HepG2 (cell line): Measurements from ENCODE around the gene RPP14. TPM values are rescaled to one million over a fixed set of nuclear protein-coding genes. Genes with fewer than 3 reads are reported as not detected.

Source experiments
- ATM ChIP-seq: fragments of 450-650 bp; IDR thresholded peaks from 2 replicates; pipeline ENCODE4 v1.7.1; 2017; ENCODE audit warnings: mild to moderate bottlenecking, borderline replicate concordance
- BHLHE40 ChIP-seq: IDR thresholded peaks from 2 replicates; pipeline ENCODE4 v1.6.1; 2011; ENCODE audit warnings: low read length, improper control_type of control experiment
- CBX2 ChIP-seq, 2 experiments: fragments of 200-600 bp in 1 of 2; sonication (generic); formaldehyde crosslinking in 1 of 2; IDR thresholded peaks; 2 replicates each; pipeline versions ENCODE4 v1.7.0 to v1.8.1; 2018 to 2022; ENCODE audit warnings: low read depth in 2 of 2, low read length in 1 of 2, mild to moderate bottlenecking in 1 of 2, missing genetic modification reagents in 1 of 2
- FOXA3 ChIP-seq: IDR thresholded peaks from 2 replicates; pipeline ENCODE4 v1.6.1; 2016; ENCODE audit warnings: missing genetic modification reagents, missing compliant biosample characterization
- GABPA ChIP-seq, 2 experiments: IDR thresholded peaks; 2 replicates each; pipeline ENCODE4 v1.6.1; 2011 to 2016; ENCODE audit warnings: low read depth in 2 of 2, low read length in 1 of 2, missing biosample characterization in 1 of 2, missing genetic modification characterization in 1 of 2
- HDAC2 ChIP-seq: sonication (generic); formaldehyde crosslinking; IDR thresholded peaks from 2 replicates; pipeline ENCODE4 v1.4.0; 2020; ENCODE audit warnings: missing genetic modification reagents
- HOXA3 ChIP-seq: sonication (generic); formaldehyde crosslinking; IDR thresholded peaks from 2 replicates; pipeline ENCODE4 v1.5.0; 2020; ENCODE audit warnings: missing genetic modification reagents
- NR2C2 ChIP-seq: sonication (generic); formaldehyde crosslinking; IDR thresholded peaks from 2 replicates; pipeline ENCODE4 v1.4.0; 2020; ENCODE audit warnings: missing genetic modification reagents, mild to moderate bottlenecking, moderate library complexity, borderline replicate concordance
- RAD51 ChIP-seq: fragments of 450-650 bp; IDR thresholded peaks from 2 replicates; pipeline ENCODE4 v1.6.1; 2016; ENCODE audit warnings: borderline replicate concordance
- RBM22 ChIP-seq: fragments of 200-400 bp; formaldehyde crosslinking; optimal IDR thresholded peaks from 2 replicates; pipeline ENCODE3; 2017; ENCODE audit warnings: mild to moderate bottlenecking, low read length, moderate library complexity
- RXRB ChIP-seq: IDR thresholded peaks from 2 replicates; pipeline ENCODE4 v1.6.1; 2016; ENCODE audit warnings: borderline replicate concordance, missing genetic modification reagents, missing compliant biosample characterization
- TCF7L2 ChIP-seq: IDR thresholded peaks from 2 replicates; pipeline ENCODE4 v1.6.1; 2011; ENCODE audit warnings: mild to moderate bottlenecking, low read depth, low read length, moderate library complexity
- TEF ChIP-seq: sonication (generic); formaldehyde crosslinking; IDR thresholded peaks from 2 replicates; pipeline ENCODE4 v1.5.0; 2020; ENCODE audit warnings: missing genetic modification reagents
- YEATS4 ChIP-seq: sonication (generic); formaldehyde crosslinking; IDR thresholded peaks from 2 replicates; pipeline ENCODE4 v1.4.0; 2020; ENCODE audit warnings: missing genetic modification reagents, borderline replicate concordance
- ZFP36 ChIP-seq: fragments of 150-350 bp; IDR thresholded peaks from 2 replicates; pipeline ENCODE4 v1.6.1; 2018; ENCODE audit warnings: borderline replicate concordance, low read length, low read depth; ENCODE audit not compliant: partially characterized antibody
- ZFP36L1 ChIP-seq: sonication (generic); formaldehyde crosslinking; IDR thresholded peaks from 2 replicates; pipeline ENCODE4 v1.8.0; 2022; ENCODE audit warnings: mild to moderate bottlenecking, missing genetic modification reagents, moderate library complexity
- ZNF230 ChIP-seq: sonication (generic); formaldehyde crosslinking; IDR thresholded peaks from 2 replicates; pipeline ENCODE4 v1.4.0; 2020; ENCODE audit warnings: mild to moderate bottlenecking, missing genetic modification reagents
- ZNF253 ChIP-seq: sonication (generic); formaldehyde crosslinking; IDR thresholded peaks from 2 replicates; pipeline ENCODE4 v1.8.0; 2022; ENCODE audit warnings: mild to moderate bottlenecking, missing genetic modification reagents, borderline replicate concordance
- ZNF354B ChIP-seq: sonication (generic); formaldehyde crosslinking; IDR thresholded peaks from 2 replicates; pipeline ENCODE4 v1.8.0; 2022; ENCODE audit warnings: mild to moderate bottlenecking, missing genetic modification reagents
- ZNF605 ChIP-seq: sonication (generic); formaldehyde crosslinking; IDR thresholded peaks from 2 replicates; pipeline ENCODE4 v1.8.0; 2022; ENCODE audit warnings: mild to moderate bottlenecking, missing genetic modification reagents
- ZNF614 ChIP-seq: IDR thresholded peaks from 2 replicates; pipeline ENCODE4 v1.6.1; 2018; ENCODE audit warnings: missing biosample characterization, missing genetic modification reagents, inconsistent platforms, borderline replicate concordance
- ZNF709 ChIP-seq: sonication (generic); formaldehyde crosslinking; IDR thresholded peaks from 2 replicates; pipeline ENCODE4 v1.5.0; 2020; ENCODE audit warnings: mild to moderate bottlenecking, missing genetic modification reagents
- ZNF816 ChIP-seq: sonication (generic); formaldehyde crosslinking; IDR thresholded peaks from 2 replicates; pipeline ENCODE4 v1.8.0; 2022; ENCODE audit warnings: missing genetic modification reagents, mild to moderate bottlenecking, borderline replicate concordance
- ZUFSP ChIP-seq: sonication (generic); formaldehyde crosslinking; IDR thresholded peaks from 2 replicates; pipeline ENCODE4 v1.9.0; 2021; ENCODE audit warnings: missing genetic modification reagents, mild to moderate bottlenecking, borderline replicate concordance
- polyA plus RNA-seq, 8 experiments: library from polyadenylated mRNA; depleted of rRNA in 3 of 8; stranded (reverse) in 7 of 8; unstranded in 1 of 8; fragments of >200 nt; fragmentation: Illumina TruSeq in 4 of 8; extraction: Trizol in 4 of 8; gene quantifications; 2 replicates each; pipeline versions ENCODE4 v1.2.1 to v1.2.3, GENCODE V29; 2011 to 2016; ENCODE audit warnings: low read depth in 4 of 8, missing spikeins in 1 of 8, mixed read lengths in 1 of 8; ENCODE audit not compliant: insufficient read depth in 1 of 8
- total RNA-seq, 5 experiments: library from RNA; depleted of rRNA; stranded (reverse); fragments of >200 nt; fragmentation: Illumina TruSeq; extraction: Trizol; gene quantifications; 2 replicates each; pipeline ENCODE4 v1.2.3, GENCODE V29; 2016; ENCODE audit warnings: low read depth in 1 of 5
- TF ChIP-seq, protein P1 (sequence below): IDR thresholded peaks from 2 replicates; pipeline ENCODE4 v1.6.1; 2012; ENCODE audit warnings: low read depth, low read length, improper control_type of control experiment

Gene RPP14
- total and polyA plus RNA-seq, 2 of the 13 experiments (the other 11 are each of a cell fraction or from before 2014, with no cell fraction given), result 15.4 to 16.2 TPM

- TF ChIP-seq NR2C2 (CRISPR knock-in tag), result peak; percentile 71; the same call in 1 of the 2 replicates
- no peak for TF ChIP-seq TCF7L2
- peak; percentile 96 for TF ChIP-seq HOXA3 (CRISPR knock-in tag)
- TF ChIP-seq ZNF605 (CRISPR knock-in tag), result no peak
- no peak for TF ChIP-seq ATM
- peak; percentile 91 for TF ChIP-seq HDAC2
- TF ChIP-seq CBX2 (IDR thresholded peaks at IDR 0.05; ENCODE audit: low read depth, low read length), result no peak
- TF ChIP-seq CBX2 (CRISPR knock-in tag; IDR thresholded peaks at IDR 0.05; ENCODE audit: low read depth), result no peak
- peak; percentile 7 for TF ChIP-seq ZFP36
- TF ChIP-seq BHLHE40, result peak; percentile 53
- no peak for TF ChIP-seq ZNF253 (CRISPR knock-in tag)
- TF ChIP-seq ZNF816 (CRISPR knock-in tag), result peak; percentile 36; the same call in 1 of the 2 replicates
- TF ChIP-seq ZUFSP, result no peak
- TF ChIP-seq TEF (CRISPR knock-in tag), result 0 out of 2 replicates have a peak, but pooled peaks have one; percentile 5
- no peak for TF ChIP-seq ZNF354B (CRISPR knock-in tag)
- peak; percentile 84 for TF ChIP-seq GABPA (IDR thresholded peaks at IDR 0.05; ENCODE audit: low read depth, low read length)
- peak; percentile 98 for TF ChIP-seq GABPA (CRISPR knock-in tag; IDR thresholded peaks at IDR 0.05; ENCODE audit: low read depth)
- no peak for TF ChIP-seq RAD51
- no peak; the same call in 1 of the 2 replicates for TF ChIP-seq YEATS4 (CRISPR knock-in tag)
- peak; percentile 71 for TF ChIP-seq FOXA3
- TF ChIP-seq RXRB (CRISPR knock-in tag), result peak; percentile 30; the same call in 1 of the 2 replicates
- peak; percentile 58; the same call in 1 of the 2 replicates for TF ChIP-seq ZNF614 (CRISPR knock-in tag)
- TF ChIP-seq ZNF230 (CRISPR knock-in tag), result 0 out of 2 replicates have a peak, but pooled peaks have one; percentile 69
- TF ChIP-seq, protein P1, sequence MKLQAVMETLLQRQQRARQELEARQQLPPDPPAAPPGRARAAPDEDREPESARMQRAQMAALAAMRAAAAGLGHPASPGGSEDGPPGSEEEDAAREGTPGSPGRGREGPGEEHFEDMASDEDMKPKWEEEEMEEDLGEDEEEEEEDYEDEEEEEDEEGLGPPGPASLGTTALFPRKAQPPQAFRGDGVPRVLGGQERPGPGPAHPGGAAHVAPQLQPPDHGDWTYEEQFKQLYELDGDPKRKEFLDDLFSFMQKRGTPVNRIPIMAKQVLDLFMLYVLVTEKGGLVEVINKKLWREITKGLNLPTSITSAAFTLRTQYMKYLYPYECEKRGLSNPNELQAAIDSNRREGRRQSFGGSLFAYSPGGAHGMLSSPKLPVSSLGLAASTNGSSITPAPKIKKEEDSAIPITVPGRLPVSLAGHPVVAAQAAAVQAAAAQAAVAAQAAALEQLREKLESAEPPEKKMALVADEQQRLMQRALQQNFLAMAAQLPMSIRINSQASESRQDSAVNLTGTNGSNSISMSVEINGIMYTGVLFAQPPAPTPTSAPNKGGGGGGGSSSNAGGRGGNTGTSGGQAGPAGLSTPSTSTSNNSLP, result no peak; the same call in 1 of the 2 replicates
- no peak; the same call in 1 of the 2 replicates for TF ChIP-seq ZFP36L1 (CRISPR knock-in tag)
- TF ChIP-seq RBM22, result no peak
- TF ChIP-seq ZNF709, result no peak; the same call in 1 of the 2 replicates
Measured at GRCh38 chr3:58305882-58306711, at the start of gene RPP14, which contains the start of gene HTD2 (continued).
